ENCODE results near the gene ZBTB16.
A peak's percentile ranks its signal among the peaks of the same experiment; 100 is the strongest.

Gene ZBTB16

GRCh38 chr11:114168691-114169090 is 109.2 kb downstream of the ZBTB16 start:
- DNase-seq: no peak

- DNase-seq: peak; percentile 54
Observed at GRCh38 chr11:114169321-114169749, 109.8 kb downstream of the ZBTB16 start.

- DNase-seq: no peak
Observed at GRCh38 chr11:114169821-114170220, 110.3 kb downstream of the ZBTB16 start.

DNA sequence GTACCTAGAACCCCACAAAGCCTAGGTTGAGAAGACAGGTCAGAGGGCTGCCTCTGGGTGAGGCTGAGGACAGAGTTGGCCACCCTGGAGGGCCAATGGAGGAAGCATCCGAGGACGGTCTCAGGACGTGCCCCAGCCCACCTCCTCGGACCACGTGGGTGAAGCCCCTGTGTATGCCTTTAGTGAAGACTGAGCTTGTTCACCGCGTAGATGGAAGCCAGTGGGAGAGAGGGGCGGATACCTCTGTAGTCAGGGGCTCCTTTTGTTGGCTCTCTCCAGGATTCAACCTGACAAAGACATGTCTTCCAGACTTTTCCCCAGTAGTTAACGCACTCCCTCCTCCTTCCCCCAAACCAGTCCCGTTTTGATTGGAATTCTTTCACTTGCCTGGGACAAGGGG is 110.7 kb downstream of the ZBTB16 start:
- no peak for DNase-seq

GRCh38 chr11:114171257-114172054 is 111.9 kb downstream of the ZBTB16 start:
- DNase-seq: no peak

GRCh38 chr11:114172055-114172861 is 112.7 kb downstream of the ZBTB16 start:
- no peak for DNase-seq

GRCh38 chr11:114172871-114173444 is 113.4 kb downstream of the ZBTB16 start:
- DNase-seq: no peak

DNA sequence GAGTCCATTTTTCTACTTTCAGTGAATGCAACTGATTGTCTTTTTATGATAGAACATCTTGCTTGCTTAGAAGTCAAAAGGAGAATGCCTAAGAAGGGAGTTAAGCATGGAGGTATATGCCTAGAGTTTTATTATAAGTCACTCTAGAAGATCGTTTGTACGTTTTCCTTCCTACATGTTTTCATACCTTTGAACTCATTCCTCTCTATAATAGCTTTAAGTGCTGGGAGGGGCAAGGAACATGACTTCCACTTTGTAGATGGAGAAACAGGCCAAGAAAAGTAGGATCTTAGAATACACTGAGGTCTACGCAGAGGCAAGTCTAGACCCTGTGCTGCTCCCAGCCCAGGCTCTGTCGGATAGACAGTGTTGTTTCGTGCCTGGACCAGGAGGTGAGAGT is 114.3 kb downstream of the ZBTB16 start:
- no peak for DNase-seq

- no peak for DNase-seq
Observed at GRCh38 chr11:114174712-114175495, 115.4 kb downstream of the ZBTB16 start.

GRCh38 chr11:114175706-114176105 is 116.2 kb downstream of the ZBTB16 start:
- DNase-seq: no peak

- no peak for DNase-seq
Observed at GRCh38 chr11:114176321-114176720, 116.8 kb downstream of the ZBTB16 start.

DNA sequence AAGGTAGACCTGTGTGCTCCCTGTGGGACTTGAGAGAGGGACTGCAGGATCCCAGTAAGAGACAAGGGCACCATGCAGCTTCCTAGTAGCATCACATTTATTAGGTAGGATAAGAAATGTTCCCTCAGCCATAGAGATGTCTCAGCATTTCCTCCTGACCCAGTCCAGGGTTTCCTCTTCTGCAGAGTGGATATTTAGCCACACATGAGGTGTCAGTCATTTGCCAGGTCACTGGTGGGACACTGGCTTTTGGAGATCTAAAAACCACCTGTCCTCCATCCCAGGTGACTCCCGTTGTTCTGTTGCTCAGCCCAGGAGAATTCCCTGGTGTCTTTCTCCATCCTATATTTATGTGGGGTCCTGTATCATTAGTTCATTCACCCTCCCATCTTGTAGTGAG is 119.1 kb downstream of the ZBTB16 start:
- no peak for DNase-seq

DNA sequence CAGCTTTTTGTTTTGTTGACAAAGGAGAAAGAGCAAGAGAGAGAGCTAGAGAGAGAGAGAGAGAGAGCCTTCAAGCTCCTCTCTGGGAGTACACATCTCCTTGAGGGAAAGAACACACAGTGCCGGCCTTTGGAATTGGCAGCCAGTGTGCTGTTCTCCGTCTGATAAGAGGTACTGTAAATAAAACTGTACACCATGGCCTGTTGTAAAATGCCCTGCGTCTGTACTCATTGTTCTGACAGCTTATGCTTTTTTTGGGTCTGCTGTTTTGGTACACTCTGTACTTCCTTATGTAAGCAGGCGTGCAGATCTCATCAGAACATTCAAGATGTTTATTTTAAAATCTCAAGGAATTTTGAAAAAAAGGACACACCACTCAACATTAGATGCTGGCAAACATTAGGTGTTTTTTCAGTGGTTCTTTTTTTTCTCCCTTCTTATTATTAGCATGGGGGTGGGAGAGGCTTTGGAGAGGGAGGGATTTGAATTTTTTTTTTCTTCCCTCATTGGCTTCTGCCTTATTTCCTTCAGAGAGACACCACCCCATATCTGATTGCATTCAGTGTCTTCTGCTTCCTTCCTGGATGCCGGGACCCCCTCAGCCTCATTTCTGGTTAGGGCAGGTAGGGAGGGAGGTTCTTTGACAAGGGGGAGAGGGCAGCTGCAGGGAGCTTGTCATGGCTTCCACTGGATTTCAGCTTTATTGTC is 119.9 kb downstream of the ZBTB16 start:
- DNase-seq: no peak

GRCh38 chr11:114180301-114181055 is 121.0 kb downstream of the ZBTB16 start:
- no peak for DNase-seq

DNA sequence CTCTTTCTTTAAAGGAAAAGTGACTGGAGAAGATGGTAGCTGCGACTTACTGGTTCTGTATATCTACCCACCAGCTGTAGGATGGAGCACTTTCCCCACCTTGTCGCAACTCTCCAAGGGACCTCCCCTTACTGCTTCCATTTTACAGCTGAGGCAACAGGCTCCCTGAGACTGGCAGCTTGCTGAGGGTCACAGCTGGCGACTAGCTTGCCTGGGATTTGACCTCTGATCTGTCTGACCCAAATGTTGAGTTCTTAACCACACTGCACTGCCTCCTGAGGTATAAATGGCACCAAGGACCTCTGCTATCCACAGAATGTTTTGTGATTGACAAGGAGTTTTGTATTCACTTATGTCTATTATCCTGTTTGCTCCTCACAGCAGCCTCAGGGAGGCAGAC is 121.7 kb downstream of the ZBTB16 start:
- no peak for DNase-seq

DNA sequence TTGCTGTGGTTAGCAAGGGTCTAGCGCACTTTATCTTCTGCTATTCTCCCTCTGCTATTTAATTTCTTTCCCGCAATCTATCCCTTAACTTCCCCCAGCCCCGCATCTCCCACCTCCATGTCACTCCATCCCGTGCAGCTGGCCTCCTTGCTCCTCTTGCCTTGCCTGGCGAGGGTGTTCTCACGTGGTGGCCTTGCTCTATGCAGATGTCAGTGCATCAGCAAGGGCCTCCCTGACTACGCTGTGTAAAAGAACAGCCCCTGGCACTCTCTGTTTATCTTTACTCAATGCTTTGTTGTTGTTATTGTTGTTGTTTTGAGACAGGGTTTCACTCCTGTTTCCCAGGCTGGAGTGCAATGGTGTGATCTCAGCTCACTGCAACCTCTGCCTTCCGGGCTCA is 122.2 kb downstream of the ZBTB16 start:
- no peak for DNase-seq

GRCh38 chr11:114182471-114183043 is 123.0 kb downstream of the ZBTB16 start:
- no peak for DNase-seq

DNA sequence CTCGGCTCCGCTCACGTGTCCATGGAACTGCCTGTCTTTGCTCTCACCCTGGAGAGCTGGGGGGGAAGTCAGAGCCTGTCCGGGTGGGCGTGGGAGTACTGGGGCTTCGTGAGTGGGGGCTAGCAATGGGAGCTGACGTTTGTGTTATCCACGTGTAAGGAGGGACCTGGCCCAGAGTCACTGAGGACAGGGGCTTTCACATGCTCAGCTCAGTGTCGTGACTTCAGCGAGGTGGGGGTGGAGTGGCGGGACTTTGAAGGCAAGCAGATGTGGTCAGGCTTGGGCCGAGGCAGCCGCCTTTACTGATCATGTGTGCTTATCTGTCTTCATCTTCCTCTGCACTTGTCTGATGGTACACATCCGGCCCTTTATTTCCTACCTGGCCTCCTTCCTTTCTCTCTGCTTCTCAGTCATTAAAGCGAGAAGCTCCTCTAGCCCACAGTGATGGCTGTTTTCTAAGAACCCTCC is 123.6 kb downstream of the ZBTB16 start:
- no peak for DNase-seq

- no peak for DNase-seq
Observed at GRCh38 chr11:114185436-114185835, 125.9 kb downstream of the ZBTB16 start.

GRCh38 chr11:114187173-114187572 is 127.7 kb downstream of the ZBTB16 start:
- DNase-seq: no peak

Data from fibroblast of skin of abdomen (primary cell).